IPS-18a (cell line): Measurements from ENCODE around the gene FAM170B.

Experiments used
- H3K27ac ChIP-seq: one replicate; pipeline ENCODE4 v1.5.1; 2013; ENCODE audit warnings: low read length
- H3K27me3 ChIP-seq: one replicate; pipeline ENCODE4 v1.6.1; 2013; ENCODE audit warnings: mild to moderate bottlenecking, low read length; ENCODE audit not compliant: control insufficient read depth, insufficient read depth
- H3K36me3 ChIP-seq: one replicate; pipeline ENCODE4 v1.6.1; 2013; ENCODE audit warnings: low read depth, low read length; ENCODE audit not compliant: control insufficient read depth
- H3K4me1 ChIP-seq: one replicate; pipeline ENCODE4 v1.6.1; 2013; ENCODE audit warnings: low read depth, low read length; ENCODE audit not compliant: control insufficient read depth
- H3K4me3 ChIP-seq: one replicate; pipeline ENCODE4 v1.5.1; 2013; ENCODE audit warnings: low read length
- H3K9ac ChIP-seq: one replicate; pipeline ENCODE4 v1.6.1; 2013; ENCODE audit warnings: mild to moderate bottlenecking, low read length, moderate library complexity
- H3K9me3 ChIP-seq: one replicate; pipeline ENCODE4 v1.6.1; 2013; ENCODE audit warnings: low read depth, low read length; ENCODE audit not compliant: control insufficient read depth

The FAM170B gene

DNA sequence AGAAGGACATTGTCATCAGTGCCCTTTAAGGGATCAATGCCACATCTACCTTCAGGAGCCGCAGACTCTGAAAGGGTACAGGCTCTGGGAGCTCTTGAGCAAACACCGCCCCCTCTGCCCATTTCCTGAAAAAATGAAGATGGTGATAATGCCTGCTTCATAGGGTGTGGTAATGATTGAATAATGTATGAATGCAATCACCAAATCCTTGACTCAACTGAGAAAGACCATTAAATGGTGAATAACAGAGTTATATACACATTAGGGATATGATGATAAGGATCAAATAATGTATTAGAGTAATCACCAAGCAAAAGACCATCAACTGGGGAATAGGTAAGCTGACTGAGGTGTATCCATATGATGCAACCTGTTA, 1.5 kb downstream of the FAM170B start:
- Histone ChIP-seq H3K9me3 (no peaks in the 10 kb centered on the region), H3K4me1 (no peaks in the 10 kb centered on the region), H3K9ac (no peak overlapping the region), H3K36me3 (no peaks in the 10 kb centered on the region), H3K4me3 (no peak overlapping the region), H3K27me3 (no peaks in the 10 kb centered on the region), H3K27ac (no peak overlapping the region)

DNA sequence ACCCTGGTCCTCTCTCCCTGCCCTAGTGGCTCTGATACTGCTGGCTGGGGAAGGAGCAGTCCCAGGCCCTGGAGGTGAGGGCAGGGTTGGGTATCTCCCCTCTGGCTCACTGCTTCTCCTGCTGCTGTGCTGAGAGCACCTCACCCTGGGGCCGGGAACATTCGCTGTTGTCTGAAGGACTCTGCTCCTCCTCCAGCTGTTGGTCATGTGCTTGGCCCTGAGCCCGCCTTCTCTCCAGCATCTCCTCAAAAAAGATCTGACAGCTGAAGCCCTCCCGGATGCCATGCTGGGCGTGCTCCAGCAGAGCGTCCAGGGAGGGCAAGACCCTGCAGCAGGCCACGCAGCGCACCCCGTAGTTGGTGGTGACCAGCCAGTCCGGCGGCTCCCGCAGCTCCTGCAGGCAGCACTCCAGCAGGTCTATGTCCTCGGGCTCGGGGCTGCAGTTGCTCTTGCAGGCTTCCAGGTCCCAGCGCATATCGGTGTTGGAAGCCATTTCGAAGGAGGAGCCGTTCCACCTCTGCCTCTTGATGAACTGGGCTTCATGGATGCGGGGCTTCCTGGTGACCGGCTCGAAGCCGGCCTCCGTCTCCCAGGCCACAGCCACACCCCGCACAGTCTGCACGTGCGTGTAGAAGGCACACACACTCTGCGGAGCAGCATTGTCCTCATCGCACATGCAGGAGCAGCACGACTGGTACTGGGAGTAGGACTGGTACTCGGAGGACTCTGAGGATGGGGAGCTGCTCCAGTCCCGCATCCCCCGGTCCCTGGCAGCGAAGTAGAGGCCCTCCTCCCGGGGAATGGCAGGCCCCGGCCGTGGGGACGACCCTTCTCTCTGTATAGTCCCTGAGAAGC, 2.1 kb downstream of the FAM170B start:
- H3K4me3 ChIP-seq, result no peak overlapping the region
- H3K27ac ChIP-seq, result no peak overlapping the region
- H3K27me3 ChIP-seq, result no peaks in the 10 kb centered on the region
- H3K9ac ChIP-seq, result no peak overlapping the region
- no peaks in the 10 kb centered on the region for H3K9me3 ChIP-seq
- no peaks in the 10 kb centered on the region for H3K4me1 ChIP-seq
- no peaks in the 10 kb centered on the region for H3K36me3 ChIP-seq

DNA sequence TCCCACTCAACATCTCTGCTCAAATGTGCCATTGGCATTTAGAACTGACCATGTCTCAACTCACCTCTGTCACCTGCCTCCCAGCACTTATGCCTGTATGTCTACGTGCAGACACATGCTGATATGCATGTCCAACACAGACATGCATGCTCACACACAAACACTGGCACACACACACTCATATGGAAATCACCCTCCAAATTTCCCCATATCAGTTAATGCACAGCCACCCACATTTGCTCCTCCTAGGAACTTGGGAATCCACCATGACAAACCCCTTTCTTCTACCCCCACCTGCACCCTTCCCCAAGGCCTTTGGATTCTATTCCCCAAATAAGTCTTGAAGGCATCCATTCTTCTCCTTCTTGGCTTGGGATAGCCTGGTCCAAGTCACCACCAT, 4.4 kb downstream of the FAM170B start:
- no peak overlapping the region for H3K27ac ChIP-seq
- no peak overlapping the region for H3K4me3 ChIP-seq
- no peak overlapping the region for H3K9ac ChIP-seq
- no peaks in the 10 kb centered on the region for H3K4me1 ChIP-seq
- no peaks in the 10 kb centered on the region for H3K9me3 ChIP-seq
- no peaks in the 10 kb centered on the region for H3K27me3 ChIP-seq
- no peaks in the 10 kb centered on the region for H3K36me3 ChIP-seq

DNA sequence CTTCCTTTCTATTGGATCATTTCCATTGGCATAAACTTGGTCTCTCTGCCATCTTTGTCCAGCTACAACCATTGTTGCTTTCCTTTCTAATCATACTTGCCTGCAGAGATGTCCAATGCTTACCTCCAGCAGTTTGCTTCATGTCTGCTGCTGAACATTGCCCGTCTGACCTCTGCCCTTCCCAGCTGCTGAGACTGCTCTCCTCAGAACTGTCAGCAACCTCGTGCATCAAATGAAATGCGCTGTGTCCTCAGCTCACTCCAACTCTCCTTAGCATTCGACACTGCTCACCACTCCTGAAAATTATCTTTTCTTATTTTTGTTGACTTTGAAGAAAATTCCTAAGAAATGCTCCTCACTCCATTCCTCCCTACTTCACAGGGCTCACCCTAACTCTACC, 5.0 kb downstream of the FAM170B start:
- Histone ChIP-seq H3K9ac (no peak overlapping the region), H3K4me3 (no peak overlapping the region), H3K27ac (no peak overlapping the region), H3K4me1 (no peaks in the 10 kb centered on the region), H3K36me3 (no peaks in the 10 kb centered on the region), H3K9me3 (no peaks in the 10 kb centered on the region), H3K27me3 (no peaks in the 10 kb centered on the region)

DNA sequence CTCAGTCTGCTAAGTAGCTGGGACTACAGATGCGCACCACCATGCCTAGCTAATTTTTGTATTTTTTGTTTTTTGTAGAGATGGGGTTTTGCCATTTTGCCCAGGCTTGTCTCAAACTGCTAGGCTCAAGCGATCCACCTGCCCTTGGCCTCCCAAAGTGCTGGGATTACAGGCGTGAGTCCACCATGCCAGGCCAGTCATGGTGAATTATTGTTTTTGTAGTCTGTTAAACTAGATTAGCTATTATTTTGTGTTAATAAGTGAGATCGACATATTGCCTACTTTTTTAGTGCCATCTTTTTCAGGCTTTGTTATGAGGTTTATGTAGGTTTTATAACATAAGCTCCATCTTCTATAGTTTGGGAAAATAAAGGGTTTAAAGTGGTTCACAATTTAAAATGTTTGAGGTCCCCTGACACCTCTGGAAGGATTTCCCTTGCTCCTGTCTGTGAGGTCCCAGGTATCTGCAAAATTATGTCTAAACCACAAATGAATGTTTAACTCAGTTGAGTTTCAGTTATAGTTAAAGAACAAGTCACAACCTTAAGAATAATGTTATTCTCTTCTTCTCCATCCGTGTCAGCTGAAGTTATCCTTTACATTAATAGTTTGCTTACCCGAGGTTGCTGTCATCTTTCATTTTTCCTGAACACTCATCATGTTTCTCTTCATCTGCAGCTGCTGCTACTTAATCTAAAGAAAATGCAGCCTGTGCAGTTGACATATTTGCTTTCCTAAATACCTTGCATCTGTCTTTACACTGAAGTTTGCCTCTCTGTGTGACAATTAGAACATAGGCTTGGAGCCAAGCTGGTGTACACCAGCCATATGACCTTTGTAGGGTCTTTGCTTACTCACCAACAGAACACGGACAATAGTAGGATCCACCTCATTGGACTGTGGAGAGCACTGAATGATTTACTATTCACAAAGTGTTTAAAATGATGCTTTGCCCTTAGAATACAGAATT, 9.6 kb downstream of the FAM170B start:
- Histone ChIP-seq H3K27ac (no peak overlapping the region), H3K4me1 (no peaks in the 10 kb centered on the region), H3K36me3 (no peaks in the 10 kb centered on the region), H3K27me3 (no peaks in the 10 kb centered on the region), H3K9ac (no peak overlapping the region), H3K9me3 (no peaks in the 10 kb centered on the region), H3K4me3 (no peak overlapping the region)

DNA sequence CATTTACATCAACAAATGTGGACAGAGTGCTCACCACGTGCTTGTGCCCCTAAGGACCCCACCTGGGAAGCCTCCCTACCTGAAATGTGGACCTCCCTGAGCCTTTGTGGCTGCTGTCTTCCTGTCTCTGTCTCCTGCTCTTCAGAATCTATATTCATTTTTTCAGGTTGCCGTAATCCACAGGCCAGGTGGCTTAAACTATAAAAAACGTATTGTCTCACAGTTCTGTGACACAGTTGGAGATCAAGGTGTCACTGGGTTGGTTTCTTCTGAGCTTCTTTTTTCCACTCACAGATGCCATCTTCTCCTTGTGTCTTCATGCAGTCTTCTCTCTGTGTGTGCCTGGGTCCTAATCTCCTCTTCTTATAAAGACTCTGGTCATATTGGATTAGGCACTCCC, 12.9 kb downstream of the FAM170B start:
- H3K9ac ChIP-seq, result no peak overlapping the region
- H3K27ac ChIP-seq, result no peak overlapping the region

DNA sequence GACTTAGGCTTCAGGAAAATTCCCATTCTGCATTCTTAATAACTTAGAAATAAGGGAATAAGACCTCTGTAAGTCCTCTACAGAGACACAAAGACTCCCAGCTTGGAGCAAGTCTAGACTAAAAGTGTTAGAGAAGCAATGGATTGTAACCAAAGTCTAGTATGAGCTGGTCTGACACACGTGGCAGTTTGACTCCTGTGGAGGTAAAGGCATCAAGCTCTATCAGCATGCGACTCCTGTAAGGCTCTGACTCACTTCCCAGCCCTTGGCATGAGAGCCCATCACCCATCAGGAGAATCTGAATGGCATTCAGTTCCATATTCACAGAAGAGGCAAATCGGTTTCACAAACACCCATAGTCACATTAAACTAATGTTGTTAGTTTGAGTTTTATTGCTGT, 14.1 kb downstream of the FAM170B start:
- Histone ChIP-seq H3K27me3 (peaks cover 3% of the 10 kb centered on the region), H3K9ac (no peak overlapping the region), H3K4me1 (no peaks in the 10 kb centered on the region), H3K9me3 (no peaks in the 10 kb centered on the region), H3K36me3 (no peaks in the 10 kb centered on the region), H3K4me3 (no peak overlapping the region), H3K27ac (no peak overlapping the region)

More for the DNA sequence above, 12.9 kb downstream of the FAM170B start:
- Histone ChIP-seq H3K36me3 (no peaks in the 10 kb centered on the region), H3K27me3 (no peaks in the 10 kb centered on the region), H3K4me3 (no peak overlapping the region), H3K9me3 (no peaks in the 10 kb centered on the region), H3K4me1 (no peaks in the 10 kb centered on the region)

DNA sequence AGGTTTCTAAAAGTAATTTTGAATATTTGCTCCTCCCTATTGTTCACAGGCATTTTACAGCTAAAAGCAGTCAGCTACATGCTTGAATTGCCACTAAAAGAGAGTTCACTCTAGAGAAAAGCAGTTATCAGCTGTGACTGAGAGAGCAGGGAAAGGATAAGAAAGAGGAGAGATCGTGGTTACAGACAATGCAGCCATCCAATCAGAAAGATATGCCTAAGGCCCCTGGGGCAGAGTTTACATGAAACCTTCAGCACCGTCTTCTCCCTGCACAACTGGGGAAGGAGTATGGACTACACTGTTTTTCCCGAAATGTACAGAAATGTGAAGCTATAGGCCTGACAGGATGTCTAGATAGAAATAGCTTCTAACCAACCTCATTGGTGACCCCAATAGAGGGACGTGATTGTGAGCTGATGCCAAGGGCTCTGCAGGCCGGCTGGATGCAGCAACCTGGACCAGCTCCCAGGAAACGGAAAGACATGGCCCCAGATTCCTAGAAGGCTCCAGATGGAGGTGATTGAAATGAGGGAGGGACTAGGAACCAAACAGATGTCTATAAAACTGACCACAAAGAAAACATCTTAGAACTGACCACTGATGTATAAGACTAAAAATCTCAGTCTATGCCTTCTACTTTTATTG, 15.3 kb downstream of the FAM170B start:
- H3K36me3 ChIP-seq, result no peaks in the 10 kb centered on the region
- H3K27me3 ChIP-seq, result peaks cover 14% of the 10 kb centered on the region
- H3K4me1 ChIP-seq, result no peaks in the 10 kb centered on the region
- H3K27ac ChIP-seq, result no peak overlapping the region
- H3K4me3 ChIP-seq, result no peak overlapping the region
- no peak overlapping the region for H3K9ac ChIP-seq
- no peaks in the 10 kb centered on the region for H3K9me3 ChIP-seq

DNA sequence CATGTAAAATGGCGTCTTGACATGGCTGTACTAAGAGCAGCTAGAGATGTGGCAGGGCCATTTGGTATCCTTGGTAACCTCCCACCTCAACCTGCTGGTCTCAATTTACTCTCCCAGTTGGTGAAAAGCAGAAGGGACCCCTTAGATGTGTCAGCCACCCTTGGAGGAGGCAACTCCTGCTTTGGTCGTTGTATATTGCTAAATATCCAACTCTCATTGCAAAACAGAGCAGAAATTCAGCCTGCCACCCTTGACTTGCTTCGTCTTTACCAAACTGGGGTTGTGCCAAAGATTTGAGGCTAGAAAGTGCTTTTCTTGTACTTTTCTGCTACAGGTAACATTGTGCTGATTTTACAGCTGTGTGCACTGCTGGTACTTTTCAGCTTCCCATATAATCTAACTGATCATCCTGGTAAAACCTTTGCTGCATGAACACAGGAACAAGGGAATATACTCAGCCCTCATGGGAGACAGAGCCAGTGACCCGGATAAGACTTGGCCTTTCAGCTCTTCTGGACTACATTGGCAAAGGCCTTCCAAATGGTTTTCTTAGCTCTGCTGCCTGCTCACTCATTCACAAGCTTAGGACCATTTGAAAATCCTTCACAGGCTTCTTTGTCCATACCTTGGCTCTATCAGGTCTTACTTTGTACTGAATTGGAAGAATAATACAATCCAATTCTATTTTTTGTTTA, 16.3 kb downstream of the FAM170B start:
- no peak overlapping the region for H3K27ac ChIP-seq
- H3K36me3 ChIP-seq, result no peaks in the 10 kb centered on the region
- no peaks in the 10 kb centered on the region for H3K9me3 ChIP-seq
- no peak overlapping the region for H3K4me3 ChIP-seq
- H3K4me1 ChIP-seq, result no peaks in the 10 kb centered on the region
- no peak overlapping the region for H3K9ac ChIP-seq
- peaks cover 14% of the 10 kb centered on the region for H3K27me3 ChIP-seq

DNA sequence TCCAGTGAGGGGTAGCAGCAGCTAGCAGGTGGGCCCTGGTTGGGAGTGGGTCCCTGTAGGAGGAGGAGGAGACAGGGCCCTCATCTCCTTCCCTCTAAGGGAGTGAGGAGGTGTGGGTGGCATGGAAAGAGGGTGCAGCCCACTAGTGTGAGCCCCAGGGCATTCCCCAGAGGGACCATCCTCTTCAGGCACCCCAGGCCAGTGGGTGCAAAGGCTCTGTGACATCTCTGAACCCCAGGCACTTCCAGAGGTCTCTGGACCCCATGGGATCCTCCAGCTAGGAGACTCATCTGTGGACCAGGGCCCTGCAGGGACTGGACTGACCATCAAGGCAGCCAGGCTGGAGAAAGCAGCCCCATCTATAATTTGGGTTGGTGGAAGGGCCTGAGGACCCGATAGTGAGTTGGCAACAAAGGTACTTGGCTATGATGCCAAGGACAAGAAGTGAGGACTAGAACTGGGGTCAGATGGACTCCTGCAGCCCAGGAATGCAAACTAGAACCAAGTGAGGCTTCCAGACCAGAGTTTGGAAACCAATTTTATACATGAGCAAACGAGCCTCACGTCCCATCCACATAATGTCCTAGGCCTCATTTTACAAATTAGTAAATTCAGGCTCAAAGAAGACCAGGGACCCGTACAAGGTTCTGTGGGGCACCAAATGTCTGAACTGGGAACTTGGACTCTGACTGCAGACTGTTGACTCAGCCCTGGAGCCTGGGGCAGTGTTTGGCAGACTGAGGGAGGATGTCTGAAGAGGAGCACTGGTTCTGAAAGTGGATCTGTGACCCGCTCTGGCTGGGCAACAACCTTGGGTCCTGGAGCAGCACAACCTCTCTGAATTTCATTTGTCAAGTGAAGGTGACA, 17.1 kb downstream of the FAM170B start:
- Histone ChIP-seq H3K4me3 (no peak overlapping the region), H3K27ac (no peak overlapping the region), H3K9me3 (no peaks in the 10 kb centered on the region), H3K9ac (no peak overlapping the region), H3K4me1 (no peaks in the 10 kb centered on the region), H3K36me3 (no peaks in the 10 kb centered on the region), H3K27me3 (peaks cover 14% of the 10 kb centered on the region)
